Transverse colon (tissue), 4 donors: Measurements from ENCODE around the gene BARD1. TPM values are rescaled to one million over a fixed set of nuclear protein-coding genes. Genes with fewer than 3 reads are reported as not detected.
"Not testable (repeated sequence)": the region's sequence is repeated elsewhere in the genome, so short reads cannot be mapped to it uniquely, and the experiment has no call there.

ENCODE experiments used
- DNase-seq: peaks from one replicate; pipeline ENCODE4 v3.0.0-alpha.2; 2019
- H3K27ac ChIP-seq, 4 donors: fragments of 200-600 bp; sonication (generic); 2 replicates each; pipeline ENCODE4 v1.5.1; 2016 to 2018; ENCODE audit warnings: inconsistent platforms in 4 of 4
- H3K27me3 ChIP-seq: fragments of 200-600 bp; sonication (generic); 2 replicates; pipeline ENCODE4 v1.5.1; 2017; ENCODE audit warnings: inconsistent platforms
- H3K36me3 ChIP-seq, 4 donors: fragments of 200-600 bp; sonication (generic); 2 replicates each; pipeline ENCODE4 v1.5.1; 2017 to 2019; ENCODE audit warnings: inconsistent platforms in 4 of 4
- H3K4me1 ChIP-seq, 4 donors: fragments of 200-600 bp; sonication (generic); 2 replicates each; pipeline ENCODE4 v1.5.1; 2017 to 2020; ENCODE audit warnings: inconsistent platforms in 4 of 4
- H3K4me3 ChIP-seq, 4 donors: fragments of 200-600 bp; sonication (generic); 1 replicate in 1 of 4; 2 replicates in 3 of 4; pipeline versions ENCODE4 v1.5.1 to v1.6.1; 2017 to 2019; ENCODE audit warnings: inconsistent platforms in 4 of 4
- H3K9me3 ChIP-seq, 2 donors: fragments of 200-600 bp; sonication (generic); 2 replicates each; pipeline ENCODE4 v1.5.1; 2017 to 2019; ENCODE audit warnings: inconsistent platforms in 2 of 2
- EP300 ChIP-seq: sonication (generic); formaldehyde crosslinking; IDR thresholded peaks from one replicate; pipeline ENCODE4 v1.6.1; 2017; ENCODE audit warnings: antibody characterized with exemption, low read depth
- POLR2A ChIP-seq: fragments of 450-650 bp; IDR thresholded peaks from one replicate; pipeline ENCODE4 v1.6.1; 2016; ENCODE audit warnings: antibody characterized with exemption, mild to moderate bottlenecking, moderate library complexity
- POLR2AphosphoS5 ChIP-seq, 3 donors: sonication (generic); formaldehyde crosslinking; IDR thresholded peaks; one replicate each; pipeline ENCODE4 v1.6.1; 2016; ENCODE audit warnings: antibody characterized with exemption in 3 of 3
- WGBS, 2 donors: methylation state at CpG; one replicate each; pipeline ENCODE4 v1.1.5; 2018; ENCODE audit warnings: low coverage in 1 of 2; 5-methylcytosine and 5-hydroxymethylcytosine counted together
- in situ Hi-C, 4 donors: fragments of 200-750 bp; cut with MboI; loops; one replicate each; pipeline versions ENCODE4 v1.15.0 to v1.15.1; 2017; ENCODE audit warnings: low sequenced_read_pairs in 3 of 4, low pct_ligation_motif_present in 1 of 4, low pct_unique_long_range_greater_than_20kb in 1 of 4
- intact Hi-C: fragments of 100-400 bp; cut with DNase I; formaldehyde crosslinking; loops from one replicate; pipeline ENCODE4 v1.15.1; 2023; ENCODE audit warnings: low total_unique reads
- total RNA-seq, 4 donors: library from RNA; depleted of rRNA; stranded (reverse); fragments of >200 nt; gene quantifications; one replicate each; pipeline ENCODE4 v1.1.0, GENCODE V29; 2016
- TF ChIP-seq, protein P1 (sequence below), 5 experiments: fragments of 200-600 bp in 3 of 5; fragments of 450-650 bp in 2 of 5; sonication (generic) in 3 of 5; IDR thresholded peaks; 1 replicate in 2 of 5; 2 replicates in 3 of 5; pipeline ENCODE4 v1.5.1; 2016 to 2017; ENCODE audit warnings: antibody characterized with exemption in 5 of 5, inconsistent platforms in 3 of 5, mild to moderate bottlenecking in 2 of 5, moderate library complexity in 1 of 5

Gene BARD1
- total RNA-seq, 4 donors from 2014 or later, result 2.2 to 141 (median 9.1) TPM

DNA sequence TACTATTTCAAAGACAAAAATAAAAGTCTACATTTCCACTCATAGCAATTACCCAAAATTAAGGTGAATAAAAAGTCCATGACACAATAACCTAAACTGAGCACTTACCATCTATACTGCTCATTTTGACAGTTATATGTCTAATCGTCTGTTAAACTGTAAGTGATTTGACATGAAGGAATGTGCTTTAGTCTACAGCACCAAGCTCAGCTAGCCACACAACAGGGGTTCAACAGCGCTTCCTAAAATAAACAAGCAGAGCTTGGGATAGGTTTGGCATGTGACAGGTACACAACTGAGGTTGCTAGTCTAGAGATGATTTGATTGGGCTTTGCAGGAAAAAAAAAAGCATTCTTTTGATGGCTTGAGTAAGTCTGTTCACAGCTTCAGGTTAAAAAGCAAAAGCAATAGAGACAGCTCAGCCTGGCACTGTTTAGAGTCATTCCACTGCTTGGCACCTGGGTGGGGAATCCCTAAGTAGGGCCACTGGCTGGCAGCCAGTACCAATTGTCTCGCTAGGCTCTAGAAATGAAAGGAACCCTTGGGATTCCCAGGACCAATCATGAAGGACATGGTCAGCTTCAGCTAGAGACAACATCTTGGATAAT is 78.6 kb downstream of the BARD1 start:
- 68 to 90% methylated on average over 2 to 3 of the region's 3 CpGs for WGBS, 2 donors
- TF ChIP-seq EP300, result no peak
- TF ChIP-seq POLR2A, result no peak
- TF ChIP-seq, protein P1, sequence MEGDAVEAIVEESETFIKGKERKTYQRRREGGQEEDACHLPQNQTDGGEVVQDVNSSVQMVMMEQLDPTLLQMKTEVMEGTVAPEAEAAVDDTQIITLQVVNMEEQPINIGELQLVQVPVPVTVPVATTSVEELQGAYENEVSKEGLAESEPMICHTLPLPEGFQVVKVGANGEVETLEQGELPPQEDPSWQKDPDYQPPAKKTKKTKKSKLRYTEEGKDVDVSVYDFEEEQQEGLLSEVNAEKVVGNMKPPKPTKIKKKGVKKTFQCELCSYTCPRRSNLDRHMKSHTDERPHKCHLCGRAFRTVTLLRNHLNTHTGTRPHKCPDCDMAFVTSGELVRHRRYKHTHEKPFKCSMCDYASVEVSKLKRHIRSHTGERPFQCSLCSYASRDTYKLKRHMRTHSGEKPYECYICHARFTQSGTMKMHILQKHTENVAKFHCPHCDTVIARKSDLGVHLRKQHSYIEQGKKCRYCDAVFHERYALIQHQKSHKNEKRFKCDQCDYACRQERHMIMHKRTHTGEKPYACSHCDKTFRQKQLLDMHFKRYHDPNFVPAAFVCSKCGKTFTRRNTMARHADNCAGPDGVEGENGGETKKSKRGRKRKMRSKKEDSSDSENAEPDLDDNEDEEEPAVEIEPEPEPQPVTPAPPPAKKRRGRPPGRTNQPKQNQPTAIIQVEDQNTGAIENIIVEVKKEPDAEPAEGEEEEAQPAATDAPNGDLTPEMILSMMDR (IDR thresholded peaks at IDR 0.05), result no peak
- TF ChIP-seq POLR2AphosphoS5 (IDR thresholded peaks at IDR 0.05), result no peak
- no peak for DNase-seq
- intact Hi-C loops (no loop called here), in situ Hi-C loops (no loop called here)
- H3K27ac ChIP-seq, result no peak overlapping the region
- no peak overlapping the region for H3K4me3 ChIP-seq
- peaks cover 0 to 6% (median 0%) of the 10 kb centered on the region in 4 donors for H3K36me3 ChIP-seq
- H3K27me3 ChIP-seq, result no peaks in the 10 kb centered on the region
- no peaks in the 10 kb centered on the region for H3K9me3 ChIP-seq
- H3K4me1 ChIP-seq, result no peaks in the 10 kb centered on the region

- Histone ChIP-seq H3K27me3 (no peaks in the 10 kb centered on the region), H3K36me3 (peaks cover 0 to 6% (median 0%) of the 10 kb centered on the region in 4 donors), H3K27ac (no peak overlapping the region), H3K9me3 (no peaks in the 10 kb centered on the region), H3K4me1 (no peaks in the 10 kb centered on the region), H3K4me3 (no peak overlapping the region)
- 82 to 87% methylated on average over 3 of the region's 3 CpGs for WGBS, 2 donors
- DNase-seq, result no peak
- intact Hi-C loops, result no loop called here
- TF ChIP-seq EP300 (no peak), POLR2A (no peak), POLR2AphosphoS5 (IDR thresholded peaks at IDR 0.05) (no peak)
- TF ChIP-seq, protein P1 (IDR thresholded peaks at IDR 0.05), result no peak
- in situ Hi-C loops, result no loop called here
Observed at GRCh38 chr2:214730248-214730647, 79.2 kb downstream of the BARD1 start.

- H3K9me3 ChIP-seq, result peaks cover 0 to 7% of the 10 kb centered on the region in 2 donors
- H3K27me3 ChIP-seq, result no peaks in the 10 kb centered on the region
- WGBS, 2 donors, result 91 to 95% methylated on average over 1 of the region's 1 CpG
- no peak for TF ChIP-seq POLR2AphosphoS5 (IDR thresholded peaks at IDR 0.05)
- no peak for TF ChIP-seq POLR2A
- TF ChIP-seq EP300, result no peak
- TF ChIP-seq, protein P1 (IDR thresholded peaks at IDR 0.05), result no peak
- H3K36me3 ChIP-seq, result peaks cover 0 to 3% (median 0%) of the 10 kb centered on the region in 4 donors
- intact Hi-C loops, result no loop called here
- no peak overlapping the region for H3K27ac ChIP-seq
- in situ Hi-C loops, result no loop called here
- no peaks in the 10 kb centered on the region for H3K4me1 ChIP-seq
- DNase-seq, result no peak
- H3K4me3 ChIP-seq, result no peak overlapping the region
Observed at GRCh38 chr2:214724741-214725140, 84.7 kb downstream of the BARD1 start.

GRCh38 chr2:214717837-214718236 is 91.6 kb downstream of the BARD1 start:
- H3K4me3 ChIP-seq, intact Hi-C loops, H3K27ac ChIP-seq, H3K9me3 ChIP-seq, H3K4me1 ChIP-seq, H3K27me3 ChIP-seq, in situ Hi-C loops, H3K36me3 ChIP-seq, DNase-seq: not testable (repeated sequence)
- WGBS, 2 donors, result 100% methylated on average over 3 of the region's 3 CpGs; no CpG with 5 or more reads in 1 of the 2 donors
